Activated effector memory CD4-positive, alpha-beta T cell treated with Interleukin-2 at 50 U/mL for 16 hours (primary cell): ENCODE results near the gene ANKHD1.
"Not testable (repeated sequence)": the region's sequence is repeated elsewhere in the genome, so short reads cannot be mapped to it uniquely, and the experiment has no call there.

Experiments
- DNase-seq: peaks from one replicate; pipeline ENCODE4 v3.0.0-alpha.2; 2020

ANKHD1 gene

GRCh38 chr5:140381351-140381750 lies 20.3 kb upstream of the ANKHD1 start:
- DNase-seq: no peak

GRCh38 chr5:140381972-140382371 lies 19.7 kb upstream of the ANKHD1 start:
- DNase-seq: no peak

GRCh38 chr5:140382866-140383265 lies 18.8 kb upstream of the ANKHD1 start:
- DNase-seq: no peak

- DNase-seq: no peak
Observed at GRCh38 chr5:140383300-140383699, 18.3 kb upstream of the ANKHD1 start.

GRCh38 chr5:140388052-140388451 lies 13.6 kb upstream of the ANKHD1 start:
- DNase-seq: no peak

GRCh38 chr5:140391312-140391711 lies 10.3 kb upstream of the ANKHD1 start:
- no peak for DNase-seq

- no peak for DNase-seq
Observed at GRCh38 chr5:140391732-140392131, 9.9 kb upstream of the ANKHD1 start.

- DNase-seq: no peak
Observed at GRCh38 chr5:140393738-140394137, 7.9 kb upstream of the ANKHD1 start.

- DNase-seq: no peak
Observed at GRCh38 chr5:140398379-140398811, 3.2 kb upstream of the ANKHD1 start.

GRCh38 chr5:140399979-140400729 lies 1.5 kb upstream of the ANKHD1 start:
- DNase-seq: no peak

- DNase-seq: peak; percentile 79
Observed at GRCh38 chr5:140400730-140401361, 787 bp upstream of the ANKHD1 start.

GRCh38 chr5:140402258-140403074 lies 833 bp downstream of the ANKHD1 start:
- DNase-seq: peak; percentile 39

GRCh38 chr5:140403613-140404012 lies 2.0 kb downstream of the ANKHD1 start:
- DNase-seq: no peak

- DNase-seq: no peak
Observed at GRCh38 chr5:140408750-140409241, 7.2 kb downstream of the ANKHD1 start.

- DNase-seq: no peak
Observed at GRCh38 chr5:140413230-140413629, 11.6 kb downstream of the ANKHD1 start.

- no peak for DNase-seq
Observed at GRCh38 chr5:140417235-140417634, 15.6 kb downstream of the ANKHD1 start.

GRCh38 chr5:140418862-140419520 lies 17.4 kb downstream of the ANKHD1 start:
- no peak for DNase-seq

GRCh38 chr5:140420226-140420570 lies 18.6 kb downstream of the ANKHD1 start:
- no peak for DNase-seq

GRCh38 chr5:140420665-140421361 lies 19.2 kb downstream of the ANKHD1 start:
- no peak for DNase-seq

GRCh38 chr5:140421375-140421774 lies 19.7 kb downstream of the ANKHD1 start:
- not testable (repeated sequence) for DNase-seq

GRCh38 chr5:140423609-140424008 lies 22.0 kb downstream of the ANKHD1 start:
- no peak for DNase-seq

GRCh38 chr5:140424135-140424534 lies 22.5 kb downstream of the ANKHD1 start:
- DNase-seq: no peak
